PFSK-1 (cell line): Measurements from ENCODE around the gene HTR4.

Experiments used
- FOXP2 ChIP-seq: optimal IDR thresholded peaks from 2 replicates; pipeline ENCODE3; 2011; ENCODE audit warnings: borderline replicate concordance, control low read depth, inconsistent platforms; ENCODE audit not compliant: insufficient read depth; ENCODE audit errors: extremely low read length, extremely low read depth
- POLR2AphosphoS5 ChIP-seq: IDR thresholded peaks from 2 replicates; pipeline ENCODE4 v1.6.1; 2012; ENCODE audit warnings: low read depth, mild to moderate bottlenecking, control low read depth, low read length, moderate library complexity
- SIN3A ChIP-seq: IDR thresholded peaks from 2 replicates; pipeline ENCODE4 v1.6.1; 2012; ENCODE audit warnings: mild to moderate bottlenecking, low read length, moderate library complexity, borderline replicate concordance; ENCODE audit not compliant: insufficient read depth
- TAF1 ChIP-seq: IDR thresholded peaks from 2 replicates; pipeline ENCODE4 v1.6.1; 2012; ENCODE audit warnings: low read length, control low read depth, borderline replicate concordance; ENCODE audit not compliant: insufficient read depth
- TF ChIP-seq, protein P1 (sequence below), 2 experiments: IDR thresholded peaks; 2 replicates each; pipeline versions ENCODE4 v1.6.1 to v1.8.0; 2011 to 2012; ENCODE audit warnings: low read depth in 2 of 2, low read length in 2 of 2, control low read depth in 1 of 2, inconsistent platforms in 1 of 2, mild to moderate bottlenecking in 1 of 2, moderate library complexity in 1 of 2; ENCODE audit not compliant: insufficient read depth in 1 of 2

HTR4 gene

DNA sequence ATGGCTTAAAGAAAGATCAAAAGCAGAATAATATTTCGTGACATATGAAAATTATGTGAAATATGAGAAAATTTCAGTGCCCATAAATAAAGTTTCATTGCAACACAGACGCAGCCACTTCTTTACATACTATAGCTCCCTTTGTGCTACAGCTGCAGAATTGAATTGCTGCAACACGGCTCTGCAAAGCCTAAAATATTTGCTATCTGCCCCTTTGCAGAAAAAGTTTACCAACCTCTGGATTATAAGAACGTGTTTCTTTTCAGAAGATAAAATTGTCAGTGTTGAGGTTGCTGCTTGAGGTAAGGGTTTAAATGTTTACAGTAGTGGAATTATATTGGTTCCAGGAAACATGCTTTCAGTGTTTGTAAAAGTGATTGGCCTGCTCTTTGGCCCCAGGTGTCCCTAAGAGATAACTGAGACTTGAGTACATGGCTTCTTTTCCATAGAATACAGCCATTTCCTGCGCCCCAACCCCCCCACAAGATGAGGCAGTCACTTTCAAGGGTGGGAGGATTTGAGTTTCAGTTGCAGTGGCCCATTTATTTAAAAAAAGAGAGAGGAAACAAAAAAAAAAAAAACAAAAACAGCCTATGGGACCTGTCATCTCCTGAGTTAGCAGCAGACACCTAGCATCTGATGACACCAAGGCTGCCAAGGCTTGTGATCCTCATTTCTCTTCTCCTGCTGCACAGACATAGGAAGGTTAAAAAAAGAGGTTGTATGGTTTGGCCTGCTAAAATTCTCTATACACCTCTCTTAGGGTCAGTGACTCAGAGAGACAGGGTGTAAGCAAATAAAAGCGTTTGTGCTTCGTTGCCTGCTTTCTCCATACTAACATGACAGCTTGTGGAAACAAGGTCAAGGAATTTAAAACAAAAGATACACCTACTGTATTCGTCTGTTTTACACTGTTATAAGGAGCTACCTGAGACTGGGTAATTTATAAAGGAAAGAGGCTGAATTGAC lies 28.0 kb upstream of the HTR4 start:
- TF ChIP-seq FOXP2 (no peak), POLR2AphosphoS5 (no peak), TAF1 (no peak), SIN3A (no peak)
- TF ChIP-seq, protein P1, sequence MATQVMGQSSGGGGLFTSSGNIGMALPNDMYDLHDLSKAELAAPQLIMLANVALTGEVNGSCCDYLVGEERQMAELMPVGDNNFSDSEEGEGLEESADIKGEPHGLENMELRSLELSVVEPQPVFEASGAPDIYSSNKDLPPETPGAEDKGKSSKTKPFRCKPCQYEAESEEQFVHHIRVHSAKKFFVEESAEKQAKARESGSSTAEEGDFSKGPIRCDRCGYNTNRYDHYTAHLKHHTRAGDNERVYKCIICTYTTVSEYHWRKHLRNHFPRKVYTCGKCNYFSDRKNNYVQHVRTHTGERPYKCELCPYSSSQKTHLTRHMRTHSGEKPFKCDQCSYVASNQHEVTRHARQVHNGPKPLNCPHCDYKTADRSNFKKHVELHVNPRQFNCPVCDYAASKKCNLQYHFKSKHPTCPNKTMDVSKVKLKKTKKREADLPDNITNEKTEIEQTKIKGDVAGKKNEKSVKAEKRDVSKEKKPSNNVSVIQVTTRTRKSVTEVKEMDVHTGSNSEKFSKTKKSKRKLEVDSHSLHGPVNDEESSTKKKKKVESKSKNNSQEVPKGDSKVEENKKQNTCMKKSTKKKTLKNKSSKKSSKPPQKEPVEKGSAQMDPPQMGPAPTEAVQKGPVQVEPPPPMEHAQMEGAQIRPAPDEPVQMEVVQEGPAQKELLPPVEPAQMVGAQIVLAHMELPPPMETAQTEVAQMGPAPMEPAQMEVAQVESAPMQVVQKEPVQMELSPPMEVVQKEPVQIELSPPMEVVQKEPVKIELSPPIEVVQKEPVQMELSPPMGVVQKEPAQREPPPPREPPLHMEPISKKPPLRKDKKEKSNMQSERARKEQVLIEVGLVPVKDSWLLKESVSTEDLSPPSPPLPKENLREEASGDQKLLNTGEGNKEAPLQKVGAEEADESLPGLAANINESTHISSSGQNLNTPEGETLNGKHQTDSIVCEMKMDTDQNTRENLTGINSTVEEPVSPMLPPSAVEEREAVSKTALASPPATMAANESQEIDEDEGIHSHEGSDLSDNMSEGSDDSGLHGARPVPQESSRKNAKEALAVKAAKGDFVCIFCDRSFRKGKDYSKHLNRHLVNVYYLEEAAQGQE (IDR thresholded peaks at IDR 0.05; ENCODE audit: insufficient read depth in 1 of 2, low read depth in 2 of 2, low read length in 2 of 2) = no peak

DNA sequence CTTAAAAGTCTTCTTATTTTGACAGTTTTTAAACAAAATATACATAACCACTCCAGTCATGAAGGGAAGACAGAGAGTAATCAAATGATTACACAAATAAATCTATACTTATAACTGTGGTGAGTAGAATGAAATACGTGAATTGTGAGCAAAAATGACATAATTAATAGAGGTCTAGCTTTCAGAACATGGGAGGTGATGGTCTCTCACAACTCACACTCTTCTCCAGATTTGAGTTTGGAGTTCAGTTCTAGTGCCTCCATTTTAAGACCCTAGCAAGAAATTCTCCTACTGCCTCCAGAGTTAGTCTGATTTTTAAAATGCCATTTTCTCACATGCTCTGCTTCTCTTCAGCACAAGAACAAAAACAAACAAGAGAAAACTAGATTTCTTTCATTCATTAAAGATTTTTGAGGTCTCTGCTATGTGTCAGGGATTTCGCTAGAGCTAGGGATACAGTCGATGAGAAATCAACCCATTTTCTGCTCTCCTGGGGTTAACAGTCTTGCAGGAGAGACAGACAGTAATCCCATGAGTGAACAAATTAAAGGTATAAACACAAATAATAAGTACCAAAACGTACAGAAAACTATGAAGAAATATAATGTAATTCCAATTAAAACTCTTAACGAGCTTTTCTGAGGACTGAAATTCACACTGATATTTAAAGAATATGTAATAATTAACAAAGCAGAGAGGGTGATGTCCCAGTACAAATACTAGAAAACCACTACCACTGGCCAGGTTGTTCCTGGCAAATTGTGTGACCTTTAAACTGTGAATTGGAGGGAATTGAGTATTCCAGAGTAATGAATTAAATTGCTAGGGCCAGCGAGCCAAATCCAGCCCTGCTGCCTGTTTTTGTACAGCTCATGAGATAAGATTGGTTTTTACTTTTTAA lies 27.1 kb upstream of the HTR4 start:
- TF ChIP-seq FOXP2 = no peak
- no peak for TF ChIP-seq TAF1
- TF ChIP-seq POLR2AphosphoS5 = no peak
- TF ChIP-seq, protein P1 (IDR thresholded peaks at IDR 0.05; ENCODE audit: insufficient read depth in 1 of 2, low read depth in 2 of 2, low read length in 2 of 2) = no peak
- TF ChIP-seq SIN3A = no peak

GRCh38 chr5:148666353-148666752 lies 12.0 kb upstream of the HTR4 start:
- TF ChIP-seq SIN3A (no peak), TAF1 (no peak)
- TF ChIP-seq, protein P1 (IDR thresholded peaks at IDR 0.05; ENCODE audit: insufficient read depth in 1 of 2, low read depth in 2 of 2, low read length in 2 of 2) = peak; percentile 37 to 85; a peak in 2 of 4 replicates

GRCh38 chr5:148665431-148665830 lies 11.1 kb upstream of the HTR4 start:
- TF ChIP-seq TAF1 = no peak

DNA sequence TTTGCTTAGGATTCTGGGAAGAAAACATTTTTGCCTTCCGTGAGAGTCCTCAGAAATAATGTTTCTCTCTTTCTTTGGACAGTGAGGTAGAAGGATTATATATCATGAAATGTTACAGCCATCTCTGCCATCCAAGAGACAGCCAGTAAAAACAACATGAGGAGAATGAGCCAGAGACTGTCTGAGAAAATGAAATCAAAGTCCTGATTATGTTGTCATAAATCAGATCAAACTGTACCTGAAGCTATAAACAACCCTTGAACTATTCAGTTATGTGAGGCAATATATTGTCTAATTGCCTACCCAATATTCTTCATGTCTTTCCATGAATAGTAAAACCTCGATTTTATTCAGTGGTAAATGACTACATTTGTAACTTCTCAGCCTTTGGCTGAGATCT lies 9.2 kb upstream of the HTR4 start:
- no peak for TF ChIP-seq SIN3A
- no peak for TF ChIP-seq FOXP2
- no peak for TF ChIP-seq TAF1
- TF ChIP-seq, protein P1 (IDR thresholded peaks at IDR 0.05; ENCODE audit: insufficient read depth in 1 of 2, low read depth in 2 of 2, low read length in 2 of 2) = no peak
- no peak for TF ChIP-seq POLR2AphosphoS5
